IPS-18a (cell line): Measurements from ENCODE around the gene TSPAN9.

Experiments used
- H3K27ac ChIP-seq: one replicate; pipeline ENCODE4 v1.5.1; 2013; ENCODE audit warnings: low read length
- H3K27me3 ChIP-seq: one replicate; pipeline ENCODE4 v1.6.1; 2013; ENCODE audit warnings: mild to moderate bottlenecking, low read length; ENCODE audit not compliant: control insufficient read depth, insufficient read depth
- H3K36me3 ChIP-seq: one replicate; pipeline ENCODE4 v1.6.1; 2013; ENCODE audit warnings: low read depth, low read length; ENCODE audit not compliant: control insufficient read depth
- H3K4me1 ChIP-seq: one replicate; pipeline ENCODE4 v1.6.1; 2013; ENCODE audit warnings: low read depth, low read length; ENCODE audit not compliant: control insufficient read depth
- H3K4me3 ChIP-seq: one replicate; pipeline ENCODE4 v1.5.1; 2013; ENCODE audit warnings: low read length
- H3K9ac ChIP-seq: one replicate; pipeline ENCODE4 v1.6.1; 2013; ENCODE audit warnings: mild to moderate bottlenecking, low read length, moderate library complexity
- H3K9me3 ChIP-seq: one replicate; pipeline ENCODE4 v1.6.1; 2013; ENCODE audit warnings: low read depth, low read length; ENCODE audit not compliant: control insufficient read depth

Gene TSPAN9

GRCh38 chr12:3278681-3279414 is 201.7 kb downstream of the TSPAN9 start:
- Histone ChIP-seq H3K27ac (no peak overlapping the region), H3K27me3 (no peaks in the 10 kb centered on the region), H3K9ac (no peak overlapping the region), H3K4me3 (no peak overlapping the region), H3K36me3 (no peaks in the 10 kb centered on the region), H3K4me1 (no peaks in the 10 kb centered on the region), H3K9me3 (no peaks in the 10 kb centered on the region)

GRCh38 chr12:3279415-3279780 is 202.2 kb downstream of the TSPAN9 start:
- H3K9me3 ChIP-seq: no peaks in the 10 kb centered on the region
- H3K4me1 ChIP-seq: no peaks in the 10 kb centered on the region
- no peaks in the 10 kb centered on the region for H3K27me3 ChIP-seq
- no peak overlapping the region for H3K9ac ChIP-seq
- no peaks in the 10 kb centered on the region for H3K36me3 ChIP-seq
- H3K4me3 ChIP-seq: no peak overlapping the region
- H3K27ac ChIP-seq: no peak overlapping the region

GRCh38 chr12:3279832-3280231 is 202.7 kb downstream of the TSPAN9 start:
- no peaks in the 10 kb centered on the region for H3K9me3 ChIP-seq
- H3K27me3 ChIP-seq: no peaks in the 10 kb centered on the region
- H3K4me3 ChIP-seq: no peak overlapping the region
- H3K9ac ChIP-seq: no peak overlapping the region
- H3K27ac ChIP-seq: no peak overlapping the region
- H3K36me3 ChIP-seq: no peaks in the 10 kb centered on the region
- H3K4me1 ChIP-seq: no peaks in the 10 kb centered on the region

- Histone ChIP-seq H3K36me3 (no peaks in the 10 kb centered on the region), H3K27ac (no peak overlapping the region), H3K9me3 (no peaks in the 10 kb centered on the region), H3K27me3 (no peaks in the 10 kb centered on the region), H3K9ac (no peak overlapping the region), H3K4me1 (no peaks in the 10 kb centered on the region), H3K4me3 (no peak overlapping the region)
Observed at GRCh38 chr12:3280967-3281366, 203.8 kb downstream of the TSPAN9 start.

GRCh38 chr12:3281588-3282383 is 204.6 kb downstream of the TSPAN9 start:
- Histone ChIP-seq H3K27ac (no peak overlapping the region), H3K27me3 (no peaks in the 10 kb centered on the region), H3K36me3 (no peaks in the 10 kb centered on the region), H3K4me3 (no peak overlapping the region), H3K4me1 (no peaks in the 10 kb centered on the region), H3K9me3 (no peaks in the 10 kb centered on the region), H3K9ac (no peak overlapping the region)

GRCh38 chr12:3282384-3282670 is 205.1 kb downstream of the TSPAN9 start:
- H3K4me3 ChIP-seq: no peak overlapping the region
- no peaks in the 10 kb centered on the region for H3K27me3 ChIP-seq
- no peaks in the 10 kb centered on the region for H3K36me3 ChIP-seq
- no peak overlapping the region for H3K9ac ChIP-seq
- H3K27ac ChIP-seq: no peak overlapping the region
- H3K9me3 ChIP-seq: no peaks in the 10 kb centered on the region
- no peaks in the 10 kb centered on the region for H3K4me1 ChIP-seq

- no peaks in the 10 kb centered on the region for H3K27me3 ChIP-seq
- H3K27ac ChIP-seq: no peak overlapping the region
- H3K4me3 ChIP-seq: no peak overlapping the region
- no peaks in the 10 kb centered on the region for H3K36me3 ChIP-seq
- no peaks in the 10 kb centered on the region for H3K9me3 ChIP-seq
- no peaks in the 10 kb centered on the region for H3K4me1 ChIP-seq
- no peak overlapping the region for H3K9ac ChIP-seq
Observed at GRCh38 chr12:3283137-3283680, 206.0 kb downstream of the TSPAN9 start.

GRCh38 chr12:3284405-3284804 is 207.2 kb downstream of the TSPAN9 start:
- Histone ChIP-seq H3K27me3 (no peaks in the 10 kb centered on the region), H3K36me3 (no peaks in the 10 kb centered on the region), H3K9ac (no peak overlapping the region), H3K9me3 (no peaks in the 10 kb centered on the region), H3K4me3 (no peak overlapping the region), H3K4me1 (no peaks in the 10 kb centered on the region), H3K27ac (no peak overlapping the region)

- Histone ChIP-seq H3K36me3 (no peaks in the 10 kb centered on the region), H3K4me1 (no peaks in the 10 kb centered on the region), H3K4me3 (no peak overlapping the region), H3K27me3 (no peaks in the 10 kb centered on the region), H3K27ac (no peak overlapping the region), H3K9me3 (no peaks in the 10 kb centered on the region), H3K9ac (no peak overlapping the region)
Observed at GRCh38 chr12:3285570-3285969, 208.4 kb downstream of the TSPAN9 start.

GRCh38 chr12:3288690-3289089 is 211.5 kb downstream of the TSPAN9 start:
- H3K9me3 ChIP-seq: no peaks in the 10 kb centered on the region
- no peak overlapping the region for H3K9ac ChIP-seq
- H3K4me3 ChIP-seq: no peak overlapping the region
- no peak overlapping the region for H3K27ac ChIP-seq
- no peaks in the 10 kb centered on the region for H3K4me1 ChIP-seq
- no peaks in the 10 kb centered on the region for H3K36me3 ChIP-seq
- no peaks in the 10 kb centered on the region for H3K27me3 ChIP-seq

GRCh38 chr12:3289702-3290101 is 212.5 kb downstream of the TSPAN9 start:
- H3K9ac ChIP-seq: no peak overlapping the region
- H3K27ac ChIP-seq: no peak overlapping the region
- no peaks in the 10 kb centered on the region for H3K36me3 ChIP-seq
- no peaks in the 10 kb centered on the region for H3K4me1 ChIP-seq
- H3K9me3 ChIP-seq: no peaks in the 10 kb centered on the region
- no peak overlapping the region for H3K4me3 ChIP-seq
- no peaks in the 10 kb centered on the region for H3K27me3 ChIP-seq

GRCh38 chr12:3291939-3292338 is 214.8 kb downstream of the TSPAN9 start:
- Histone ChIP-seq H3K9ac (no peak overlapping the region), H3K9me3 (no peaks in the 10 kb centered on the region), H3K4me3 (no peak overlapping the region), H3K27ac (no peak overlapping the region), H3K4me1 (no peaks in the 10 kb centered on the region), H3K27me3 (no peaks in the 10 kb centered on the region), H3K36me3 (no peaks in the 10 kb centered on the region)
